GM10248 (cell line): ENCODE results near the gene FAM151A.

Experiments
- CTCF ChIA-PET: fragments of 300-600 bp; sonication (Branson Sonifier 250); formaldehyde crosslinking; extraction: SDS; loops from one replicate; lab custom pipeline; 2021; ENCODE audit warnings: antibody characterized with exemption; lab: Yijun Ruan, JAX
- POLR2A ChIA-PET: fragments of 350-650 bp; sonication (Branson Sonifier 250); formaldehyde crosslinking; extraction: SDS; loops from one replicate; lab custom pipeline; 2020; ENCODE audit warnings: antibody characterized with exemption; lab: Yijun Ruan, JAX
- DNase-seq: peaks from one replicate; pipeline ENCODE4 v3.0.0; 2012; ENCODE audit errors: extremely low spot score
- TF ChIP-seq, protein P1 (sequence below): IDR thresholded peaks from 2 replicates; pipeline ENCODE4 v1.5.1; 2012; ENCODE audit warnings: mild to moderate bottlenecking, low read depth; ENCODE audit errors: extremely low read depth, missing control alignments, control extremely low read depth

The FAM151A gene

GRCh38 chr1:54603241-54603640 lies 20.1 kb downstream of the FAM151A start:
- TF ChIP-seq, protein P1, sequence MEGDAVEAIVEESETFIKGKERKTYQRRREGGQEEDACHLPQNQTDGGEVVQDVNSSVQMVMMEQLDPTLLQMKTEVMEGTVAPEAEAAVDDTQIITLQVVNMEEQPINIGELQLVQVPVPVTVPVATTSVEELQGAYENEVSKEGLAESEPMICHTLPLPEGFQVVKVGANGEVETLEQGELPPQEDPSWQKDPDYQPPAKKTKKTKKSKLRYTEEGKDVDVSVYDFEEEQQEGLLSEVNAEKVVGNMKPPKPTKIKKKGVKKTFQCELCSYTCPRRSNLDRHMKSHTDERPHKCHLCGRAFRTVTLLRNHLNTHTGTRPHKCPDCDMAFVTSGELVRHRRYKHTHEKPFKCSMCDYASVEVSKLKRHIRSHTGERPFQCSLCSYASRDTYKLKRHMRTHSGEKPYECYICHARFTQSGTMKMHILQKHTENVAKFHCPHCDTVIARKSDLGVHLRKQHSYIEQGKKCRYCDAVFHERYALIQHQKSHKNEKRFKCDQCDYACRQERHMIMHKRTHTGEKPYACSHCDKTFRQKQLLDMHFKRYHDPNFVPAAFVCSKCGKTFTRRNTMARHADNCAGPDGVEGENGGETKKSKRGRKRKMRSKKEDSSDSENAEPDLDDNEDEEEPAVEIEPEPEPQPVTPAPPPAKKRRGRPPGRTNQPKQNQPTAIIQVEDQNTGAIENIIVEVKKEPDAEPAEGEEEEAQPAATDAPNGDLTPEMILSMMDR = no peak
- CTCF ChIA-PET = no interaction called here
- POLR2A ChIA-PET = no interaction called here
- DNase-seq = no peak

GRCh38 chr1:54602554-54602953 lies 20.8 kb downstream of the FAM151A start:
- TF ChIP-seq, protein P1 = no peak
- POLR2A ChIA-PET = interaction anchor here (0.6 kb wide), 1 partner anchor 129 kb away, joined by 5 read pairs; no protein-coding TSS in a partner anchor
- CTCF ChIA-PET = no interaction called here
- no peak for DNase-seq

- CTCF ChIA-PET = no interaction called here
- POLR2A ChIA-PET = no interaction called here
- no peak for DNase-seq
- TF ChIP-seq, protein P1 = no peak
Observed at GRCh38 chr1:54601730-54602129, 21.6 kb downstream of the FAM151A start.

- no peak for DNase-seq
- ChIA-PET CTCF (no interaction called here), POLR2A (no interaction called here)
- TF ChIP-seq, protein P1 = no peak
Observed at GRCh38 chr1:54600947-54601721, 22.2 kb downstream of the FAM151A start.

DNA sequence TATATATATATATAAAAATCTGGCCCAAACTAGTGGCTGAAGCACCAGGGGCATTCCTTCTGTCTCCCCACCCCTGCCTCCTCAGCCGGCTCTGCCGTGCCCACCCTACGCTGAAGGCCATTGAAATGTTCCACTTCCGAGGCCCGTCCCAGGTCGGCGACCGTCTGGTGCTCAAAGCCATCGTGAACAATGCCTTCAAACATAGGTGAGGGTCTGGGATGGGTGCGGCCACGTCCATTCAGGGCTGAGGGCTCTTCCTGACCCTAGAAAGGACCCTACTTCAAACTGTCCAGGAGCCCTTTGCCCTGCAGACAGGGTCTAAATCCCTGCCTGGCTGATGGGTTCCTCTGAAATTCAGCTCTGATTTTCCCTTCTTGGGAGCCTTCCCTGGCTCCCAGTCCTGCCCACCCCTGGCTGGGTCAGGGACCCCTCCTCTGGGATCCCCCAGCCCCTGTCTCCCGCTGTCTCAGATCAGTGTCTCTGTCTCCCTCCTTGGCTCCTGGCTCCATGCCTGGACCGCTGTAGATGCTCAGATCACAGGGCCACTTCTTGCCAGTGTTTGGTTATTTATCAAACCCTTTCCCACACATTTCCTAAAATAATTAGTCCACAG lies 24.0 kb downstream of the FAM151A start:
- CTCF ChIA-PET = interaction anchor here (0.7 to 1.0 kb wide), 2 partner anchors 10 to 19 kb away, joined by 3 read pairs; no protein-coding TSS in a partner anchor
- TF ChIP-seq, protein P1 = no peak
- DNase-seq = no peak
- POLR2A ChIA-PET = no interaction called here

DNA sequence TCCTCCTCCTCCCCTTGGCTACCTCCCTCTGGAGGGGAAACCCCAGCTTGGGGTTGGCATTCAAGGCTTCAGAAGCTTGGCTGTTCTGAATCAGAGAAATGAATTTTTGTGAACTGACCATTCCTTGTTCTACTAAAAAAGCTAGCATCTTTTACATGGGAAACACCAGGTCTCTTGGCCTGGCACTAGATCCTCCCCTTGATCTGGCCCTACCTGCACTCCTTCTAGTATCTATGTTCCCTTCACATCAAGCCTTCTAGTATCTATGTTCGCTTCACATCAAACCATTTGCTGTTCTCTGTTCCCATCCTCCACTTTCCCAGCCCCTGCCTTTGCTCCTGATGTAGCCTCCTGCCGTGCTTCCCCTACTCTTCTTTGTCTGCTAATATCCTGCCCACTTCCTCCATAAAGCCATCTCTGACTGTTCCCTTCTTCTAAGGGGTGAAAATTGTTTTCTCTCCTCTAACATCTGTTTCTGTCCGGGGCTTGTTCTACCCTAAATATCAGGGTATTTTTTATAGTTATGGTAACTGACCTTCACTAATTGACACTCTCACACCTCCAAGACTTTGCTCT lies 25.8 kb downstream of the FAM151A start:
- CTCF ChIA-PET = no interaction called here

More for the DNA sequence above, 25.8 kb downstream of the FAM151A start:
- TF ChIP-seq, protein P1 = no peak
- no peak for DNase-seq
- POLR2A ChIA-PET = no interaction called here
